ENCODE data around the gene CCIN. TPM values are rescaled to one million over a fixed set of nuclear protein-coding genes. Genes with fewer than 3 reads are reported as not detected.

Gene CCIN
- total RNA-seq (2014; rRNA removed; shearing (Covaris generic)), result not detected in 2 replicates

DNA sequence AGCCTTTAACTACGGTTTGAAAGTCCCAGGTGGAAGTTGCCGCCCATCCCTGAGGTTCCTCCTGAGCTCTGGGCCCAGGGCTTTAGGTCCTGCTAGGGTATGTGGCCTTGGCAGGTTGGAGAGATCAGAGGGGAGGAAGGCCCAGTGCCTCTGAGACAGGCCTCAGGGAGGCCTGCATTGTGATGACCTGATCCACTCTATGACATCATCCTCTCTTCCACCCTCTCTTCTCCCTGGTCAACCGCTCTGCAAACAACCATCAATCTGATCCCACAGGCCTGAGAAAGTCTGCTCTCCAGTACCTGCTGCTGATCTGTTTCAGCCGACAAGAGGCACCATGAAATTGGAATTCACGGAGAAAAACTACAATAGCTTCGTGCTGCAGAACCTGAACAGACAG lies at the start of gene CCIN:
TSS of gene CCIN (plus strand) at position 223 of the 400 bp plus-strand sequence. CDS start at position 338, 115 bp downstream.

DNA sequence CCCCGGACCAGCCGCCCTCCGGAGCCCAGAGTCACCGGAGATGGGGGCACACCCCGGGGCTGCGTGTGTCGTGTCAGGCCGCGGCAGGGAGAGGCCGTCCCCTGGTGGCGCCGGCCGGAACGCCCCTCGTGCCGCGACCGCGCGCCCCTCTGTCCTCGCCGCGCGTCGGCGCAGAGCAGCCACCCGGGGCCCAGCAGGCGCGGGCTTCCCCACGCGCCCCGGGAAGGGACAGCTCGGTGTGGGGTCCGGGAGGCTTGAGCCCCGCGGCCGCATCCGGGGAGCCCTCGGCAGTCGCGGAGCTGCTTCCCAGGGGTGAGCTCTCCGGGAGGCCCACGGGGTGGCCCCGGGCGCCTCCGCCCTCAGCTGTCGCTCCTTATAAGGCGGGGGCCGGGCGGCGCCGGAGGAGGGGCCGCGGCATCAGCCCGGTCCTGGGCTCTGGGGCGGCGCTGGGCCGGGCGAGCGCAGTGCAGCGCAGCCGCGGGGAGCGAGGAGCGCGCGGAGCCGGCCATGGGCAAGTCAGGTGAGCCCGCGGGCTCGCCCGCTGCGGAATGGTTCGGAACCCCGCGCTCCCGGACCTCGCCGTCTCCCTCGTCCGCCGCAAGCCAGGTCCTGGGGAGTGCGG lies 32.8 kb upstream of the CCIN start, which contains the start of gene GLIPR2:
TSS of gene GLIPR2 (plus strand) at position 462 of the 622 bp plus-strand sequence. CDS start at position 508, 46 bp downstream.

DNA sequence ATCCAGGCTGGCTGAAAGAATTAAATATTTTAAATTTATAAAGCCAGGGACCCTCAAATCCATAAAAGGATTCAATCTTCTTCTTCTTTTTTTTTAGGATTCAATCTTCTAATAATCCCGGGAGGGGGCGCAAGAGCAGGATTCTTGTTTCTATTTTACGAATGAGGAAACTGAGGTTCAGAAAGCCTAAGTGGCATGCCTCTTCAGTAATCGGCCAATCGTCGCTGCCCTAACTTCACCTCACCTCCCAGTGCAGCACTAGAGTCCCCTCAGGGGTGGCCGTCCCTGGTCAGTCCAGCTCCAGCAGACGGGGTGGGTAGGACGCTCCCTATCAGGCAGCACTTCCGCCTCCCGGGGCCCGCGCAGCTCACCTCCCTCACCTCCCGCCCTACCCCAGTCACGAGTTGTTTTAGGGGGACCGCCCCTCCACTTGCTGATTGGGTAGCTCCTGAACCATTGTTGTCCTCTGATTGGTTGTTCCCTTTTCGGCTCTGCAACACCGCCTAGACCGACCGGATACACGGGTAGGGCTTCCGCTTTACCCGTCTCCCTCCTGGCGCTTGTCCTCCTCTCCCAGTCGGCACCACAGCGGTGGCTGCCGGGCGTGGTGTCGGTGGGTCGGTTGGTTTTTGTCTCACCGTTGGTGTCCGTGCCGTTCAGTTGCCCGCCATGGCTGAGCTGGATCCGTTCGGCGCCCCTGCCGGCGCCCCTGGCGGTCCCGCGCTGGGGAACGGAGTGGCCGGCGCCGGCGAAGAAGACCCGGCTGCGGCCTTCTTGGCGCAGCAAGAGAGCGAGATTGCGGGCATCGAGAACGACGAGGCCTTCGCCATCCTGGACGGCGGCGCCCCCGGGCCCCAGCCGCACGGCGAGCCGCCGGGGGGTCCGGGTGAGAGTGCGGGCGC lies 21.5 kb downstream of the CCIN start, which contains the start of gene CLTA:
TSS of gene CLTA (plus strand) at position 534 of the 902 bp plus-strand sequence. CDS start at position 670, 136 bp downstream.

Other genes starting within 250 kb of the CCIN start
- gene OR2S2, start 211.2 kb upstream of the CCIN start, total RNA-seq (2014; rRNA removed; shearing (Covaris generic)), result not detected in 2 replicates
- 4.5 and 4.9 TPM in 2 replicates for gene RECK, start 132.5 kb upstream of the CCIN start, total RNA-seq (2014; rRNA removed; shearing (Covaris generic))
- gene GLIPR2, start 32.7 kb upstream of the CCIN start, total RNA-seq (2014; rRNA removed; shearing (Covaris generic)), result 1.2 and 2.3 TPM in 2 replicates
- 447 and 450 TPM in 2 replicates for gene CLTA, start 21.5 kb downstream of the CCIN start, total RNA-seq (2014; rRNA removed; shearing (Covaris generic))
- 46.4 and 50.4 TPM in 2 replicates for gene GNE, start 89.1 kb downstream of the CCIN start, total RNA-seq (2014; rRNA removed; shearing (Covaris generic))
- gene RNF38, start 230.9 kb downstream of the CCIN start, total RNA-seq (2014; rRNA removed; shearing (Covaris generic)), result 4.1 and 5.7 TPM in 2 replicates

Data from A375 (cell line).